AG04449 (cell line): Measurements from ENCODE around the gene TNC.

Experiments
- CTCF ChIA-PET: fragments of 350-600 bp; formaldehyde crosslinking; extraction: SDS; loops from one replicate; lab custom pipeline; 2021; ENCODE audit warnings: antibody characterized with exemption; lab: Yijun Ruan, JAX
- POLR2A ChIA-PET: fragments of 400-600, 350-600 bp; formaldehyde crosslinking; extraction: SDS; loops from one replicate; lab custom pipeline; 2020; ENCODE audit warnings: antibody characterized with exemption, inconsistent platforms; lab: Yijun Ruan, JAX
- DNase-seq: peaks from one replicate; pipeline ENCODE4 v3.0.0-alpha.2; 2010; ENCODE audit warnings: low read depth, low spot score
- H3K4me3 ChIP-seq: 2 replicates; pipeline ENCODE4 v1.5.1; 2011; ENCODE audit warnings: low read depth, mild to moderate bottlenecking, control low read depth, low read length
- TF ChIP-seq, protein P1 (sequence below): IDR thresholded peaks from one replicate; pipeline ENCODE4 v1.5.1; 2011; ENCODE audit warnings: mild to moderate bottlenecking, moderate library complexity, low read length, control low read depth, inconsistent platforms; ENCODE audit not compliant: insufficient read depth; ENCODE audit errors: missing control alignments

Gene TNC

GRCh38 chr9:115036691-115037090 is 81.3 kb downstream of the TNC start:
- no peak for DNase-seq
- POLR2A ChIA-PET = interaction anchor here (0.6 kb wide), 1 partner anchor 28 kb away, joined by 3 read pairs; no protein-coding TSS in a partner anchor
- TF ChIP-seq, protein P1, sequence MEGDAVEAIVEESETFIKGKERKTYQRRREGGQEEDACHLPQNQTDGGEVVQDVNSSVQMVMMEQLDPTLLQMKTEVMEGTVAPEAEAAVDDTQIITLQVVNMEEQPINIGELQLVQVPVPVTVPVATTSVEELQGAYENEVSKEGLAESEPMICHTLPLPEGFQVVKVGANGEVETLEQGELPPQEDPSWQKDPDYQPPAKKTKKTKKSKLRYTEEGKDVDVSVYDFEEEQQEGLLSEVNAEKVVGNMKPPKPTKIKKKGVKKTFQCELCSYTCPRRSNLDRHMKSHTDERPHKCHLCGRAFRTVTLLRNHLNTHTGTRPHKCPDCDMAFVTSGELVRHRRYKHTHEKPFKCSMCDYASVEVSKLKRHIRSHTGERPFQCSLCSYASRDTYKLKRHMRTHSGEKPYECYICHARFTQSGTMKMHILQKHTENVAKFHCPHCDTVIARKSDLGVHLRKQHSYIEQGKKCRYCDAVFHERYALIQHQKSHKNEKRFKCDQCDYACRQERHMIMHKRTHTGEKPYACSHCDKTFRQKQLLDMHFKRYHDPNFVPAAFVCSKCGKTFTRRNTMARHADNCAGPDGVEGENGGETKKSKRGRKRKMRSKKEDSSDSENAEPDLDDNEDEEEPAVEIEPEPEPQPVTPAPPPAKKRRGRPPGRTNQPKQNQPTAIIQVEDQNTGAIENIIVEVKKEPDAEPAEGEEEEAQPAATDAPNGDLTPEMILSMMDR = no peak
- no peak overlapping the region for H3K4me3 ChIP-seq
- CTCF ChIA-PET = interaction anchor here (1.3 kb wide), 1 partner anchor 13 kb away, joined by 4 read pairs; no protein-coding TSS in a partner anchor

GRCh38 chr9:115035841-115036612 is 81.9 kb downstream of the TNC start:
- TF ChIP-seq, protein P1 = no peak
- H3K4me3 ChIP-seq = no peak overlapping the region
- peak; percentile 77 for DNase-seq
- ChIA-PET POLR2A (no interaction called here), CTCF (interaction anchor here (1.0 to 1.3 kb wide), 2 partner anchors 11 to 14 kb away, joined by 3 to 4 read pairs; no protein-coding TSS in a partner anchor)

- TF ChIP-seq, protein P1 = no peak
- DNase-seq = peak; percentile 73
- ChIA-PET CTCF (interaction anchor here (3.7 kb wide), 1 partner anchor 20 kb away, joined by 19 read pairs; no protein-coding TSS in a partner anchor), POLR2A (interaction anchor here (1.3 kb wide), 1 partner anchor 83 kb away, joined by 4 read pairs; the partner anchor contains the start of gene TNC)
- H3K4me3 ChIP-seq = no peak overlapping the region
Measured at GRCh38 chr9:115034801-115035200, 83.2 kb downstream of the TNC start.

GRCh38 chr9:115033800-115034199 is 84.2 kb downstream of the TNC start:
- TF ChIP-seq, protein P1 = no peak
- ChIA-PET CTCF (interaction anchor here (1.2 to 3.7 kb wide), 3 partner anchors 19 to 491 kb away, joined by 3 to 19 read pairs (median 3); partner anchors contain the start of gene TEX48), POLR2A (no interaction called here)
- no peak overlapping the region for H3K4me3 ChIP-seq
- no peak for DNase-seq

- CTCF ChIA-PET = interaction anchor here (1.3 to 3.7 kb wide), 2 partner anchors 13 to 17 kb away, joined by 3 to 19 read pairs; no protein-coding TSS in a partner anchor
Measured at GRCh38 chr9:115032296-115032695, 85.7 kb downstream of the TNC start.

More at GRCh38 chr9:115032296-115032695, 85.7 kb downstream of the TNC start:
- no peak overlapping the region for H3K4me3 ChIP-seq
- TF ChIP-seq, protein P1 = no peak
- DNase-seq = no peak
- POLR2A ChIA-PET = interaction anchor here (1.2 kb wide), 1 partner anchor 9 kb away, joined by 4 read pairs; no protein-coding TSS in a partner anchor
